Measurements from ENCODE around the gene CASQ1.

CASQ1 gene

DNA sequence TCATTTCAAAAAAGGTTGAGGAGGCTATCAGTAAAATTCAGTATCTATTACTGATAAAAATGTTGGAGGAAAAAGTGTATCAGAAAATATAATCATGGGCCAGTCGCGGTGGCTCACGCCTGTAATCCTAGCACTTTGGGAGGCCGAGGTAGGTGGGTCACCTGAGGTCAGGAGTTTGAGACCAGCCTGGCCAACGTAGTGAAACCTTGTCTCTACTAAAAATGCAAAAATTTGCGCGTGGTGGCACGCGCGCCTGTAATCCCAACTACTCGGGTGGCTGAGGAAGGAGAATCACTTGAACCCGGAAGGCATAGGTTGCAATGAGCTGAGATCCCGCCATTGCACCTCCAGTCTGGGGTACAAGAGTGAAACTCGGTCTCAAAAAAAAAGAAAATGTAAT lies 44.3 kb upstream of the CASQ1 start (continued):
- TF ChIP-seq PATZ1 (CRISPR knock-in tag; IDR thresholded peaks at IDR 0.05; ENCODE audit: borderline replicate concordance) (no peak), TOX (CRISPR knock-in tag; IDR thresholded peaks at IDR 0.05; ENCODE audit: borderline replicate concordance) (no peak), PPARA (CRISPR knock-in tag; IDR thresholded peaks at IDR 0.05; ENCODE audit: borderline replicate concordance) (no peak), ZNF8 (CRISPR knock-in tag; IDR thresholded peaks at IDR 0.05) (no peak)

DNA sequence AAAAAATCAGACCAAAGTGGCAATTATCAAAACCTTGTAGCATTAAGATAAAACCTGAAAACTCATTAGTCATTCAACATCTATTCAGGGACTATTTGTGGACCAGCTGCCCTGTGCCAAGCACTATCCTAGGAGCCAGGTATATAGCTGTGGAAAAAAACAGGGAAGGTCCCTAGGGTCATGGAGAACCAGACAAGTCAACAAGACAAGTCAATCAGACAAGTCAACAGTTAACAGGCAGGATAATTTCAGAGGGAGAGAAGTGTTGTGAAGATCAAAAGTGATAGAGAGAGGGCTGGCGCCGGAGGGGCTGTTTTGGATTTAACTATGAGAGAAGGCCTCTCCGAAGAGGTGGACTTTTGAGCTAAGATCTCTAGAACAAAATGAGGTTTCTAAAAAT lies 42.3 kb upstream of the CASQ1 start:
- TF ChIP-seq ZNF70 (CRISPR knock-in tag; IDR thresholded peaks at IDR 0.05): no peak
- no peak for TF ChIP-seq ISL1 (CRISPR knock-in tag; IDR thresholded peaks at IDR 0.05)
- TF ChIP-seq GLIS3 (CRISPR knock-in tag; IDR thresholded peaks at IDR 0.05): no peak
- no peak for TF ChIP-seq TOX (CRISPR knock-in tag; IDR thresholded peaks at IDR 0.05; ENCODE audit: borderline replicate concordance)
- TF ChIP-seq, protein P1, sequence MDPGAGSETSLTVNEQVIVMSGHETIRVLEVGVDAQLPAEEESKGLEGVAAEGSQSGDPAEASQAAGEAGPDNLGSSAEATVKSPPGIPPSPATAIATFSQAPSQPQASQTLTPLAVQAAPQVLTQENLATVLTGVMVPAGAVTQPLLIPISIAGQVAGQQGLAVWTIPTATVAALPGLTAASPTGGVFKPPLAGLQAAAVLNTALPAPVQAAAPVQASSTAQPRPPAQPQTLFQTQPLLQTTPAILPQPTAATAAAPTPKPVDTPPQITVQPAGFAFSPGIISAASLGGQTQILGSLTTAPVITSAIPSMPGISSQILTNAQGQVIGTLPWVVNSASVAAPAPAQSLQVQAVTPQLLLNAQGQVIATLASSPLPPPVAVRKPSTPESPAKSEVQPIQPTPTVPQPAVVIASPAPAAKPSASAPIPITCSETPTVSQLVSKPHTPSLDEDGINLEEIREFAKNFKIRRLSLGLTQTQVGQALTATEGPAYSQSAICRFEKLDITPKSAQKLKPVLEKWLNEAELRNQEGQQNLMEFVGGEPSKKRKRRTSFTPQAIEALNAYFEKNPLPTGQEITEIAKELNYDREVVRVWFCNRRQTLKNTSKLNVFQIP (CRISPR knock-in tag; IDR thresholded peaks at IDR 0.05; ENCODE audit: borderline replicate concordance, low read depth): no peak
- TF ChIP-seq ZFP3 (CRISPR knock-in tag; IDR thresholded peaks at IDR 0.05): no peak
- no peak for TF ChIP-seq CSDC2 (CRISPR knock-in tag; IDR thresholded peaks at IDR 0.05)
- no peak for TF ChIP-seq ZNF8 (CRISPR knock-in tag; IDR thresholded peaks at IDR 0.05)
- TF ChIP-seq PATZ1 (CRISPR knock-in tag; IDR thresholded peaks at IDR 0.05; ENCODE audit: borderline replicate concordance): no peak
- no peak for TF ChIP-seq SNAI2 (CRISPR knock-in tag; IDR thresholded peaks at IDR 0.05)
- TF ChIP-seq OSR1 (CRISPR knock-in tag; IDR thresholded peaks at IDR 0.05): no peak
- TF ChIP-seq, protein P2, sequence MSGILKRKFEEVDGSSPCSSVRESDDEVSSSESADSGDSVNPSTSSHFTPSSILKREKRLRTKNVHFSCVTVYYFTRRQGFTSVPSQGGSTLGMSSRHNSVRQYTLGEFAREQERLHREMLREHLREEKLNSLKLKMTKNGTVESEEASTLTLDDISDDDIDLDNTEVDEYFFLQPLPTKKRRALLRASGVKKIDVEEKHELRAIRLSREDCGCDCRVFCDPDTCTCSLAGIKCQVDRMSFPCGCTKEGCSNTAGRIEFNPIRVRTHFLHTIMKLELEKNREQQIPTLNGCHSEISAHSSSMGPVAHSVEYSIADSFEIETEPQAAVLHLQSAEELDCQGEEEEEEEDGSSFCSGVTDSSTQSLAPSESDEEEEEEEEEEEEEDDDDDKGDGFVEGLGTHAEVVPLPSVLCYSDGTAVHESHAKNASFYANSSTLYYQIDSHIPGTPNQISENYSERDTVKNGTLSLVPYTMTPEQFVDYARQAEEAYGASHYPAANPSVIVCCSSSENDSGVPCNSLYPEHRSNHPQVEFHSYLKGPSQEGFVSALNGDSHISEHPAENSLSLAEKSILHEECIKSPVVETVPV (CRISPR knock-in tag; IDR thresholded peaks at IDR 0.05): no peak
- TF ChIP-seq ZFP30 (CRISPR knock-in tag; IDR thresholded peaks at IDR 0.05): no peak
- TF ChIP-seq CREB5 (CRISPR knock-in tag; IDR thresholded peaks at IDR 0.05; ENCODE audit: low read depth): no peak
- TF ChIP-seq RARB (CRISPR knock-in tag; IDR thresholded peaks at IDR 0.05): no peak
- TF ChIP-seq ARNTL (CRISPR knock-in tag; IDR thresholded peaks at IDR 0.05; ENCODE audit: borderline replicate concordance, low read depth): no peak
- no peak for ATAC-seq

DNA sequence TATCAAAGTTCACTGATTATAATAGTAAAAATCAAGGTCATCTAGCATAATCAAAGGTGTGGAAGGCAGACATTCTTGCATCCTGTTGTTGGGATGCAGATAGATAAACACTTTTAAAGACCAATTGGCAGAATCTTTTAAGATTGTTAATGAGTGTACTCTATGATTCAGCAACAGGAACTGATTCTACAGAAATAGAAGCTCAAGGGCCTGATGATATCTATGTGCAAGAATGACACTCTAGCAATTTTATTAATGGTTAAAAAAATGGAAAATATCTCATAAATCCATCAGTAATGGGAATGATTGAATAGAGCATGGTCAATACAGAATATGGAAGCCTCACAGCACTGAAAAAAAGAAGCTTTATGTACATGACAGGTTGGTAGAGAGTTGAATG lies 41.1 kb upstream of the CASQ1 start:
- TF ChIP-seq PPARA (CRISPR knock-in tag; IDR thresholded peaks at IDR 0.05; ENCODE audit: borderline replicate concordance) (no peak), TOX (CRISPR knock-in tag; IDR thresholded peaks at IDR 0.05; ENCODE audit: borderline replicate concordance) (no peak), SNAI2 (CRISPR knock-in tag; IDR thresholded peaks at IDR 0.05) (no peak), GLIS3 (CRISPR knock-in tag; IDR thresholded peaks at IDR 0.05) (no peak), ZFP3 (CRISPR knock-in tag; IDR thresholded peaks at IDR 0.05) (no peak), ZFP30 (CRISPR knock-in tag; IDR thresholded peaks at IDR 0.05) (no peak), ISL1 (CRISPR knock-in tag; IDR thresholded peaks at IDR 0.05) (no peak), CSDC2 (CRISPR knock-in tag; IDR thresholded peaks at IDR 0.05) (no peak), BACH2 (CRISPR knock-in tag; IDR thresholded peaks at IDR 0.05; ENCODE audit: borderline replicate concordance) (no peak), ARNTL (CRISPR knock-in tag; IDR thresholded peaks at IDR 0.05; ENCODE audit: borderline replicate concordance, low read depth) (no peak)
- TF ChIP-seq, protein P1 (CRISPR knock-in tag; IDR thresholded peaks at IDR 0.05; ENCODE audit: borderline replicate concordance, low read depth): no peak
- no peak for ATAC-seq

All from SK-N-SH treated with all-trans-retinoic acid at 6 μM for 48 hours (cell line).